Esophagus (tissue), 2 donors: ENCODE measurements around the gene SMAD9. TPM values are rescaled to one million over a fixed set of nuclear protein-coding genes. Genes with fewer than 3 reads are reported as not detected.
A peak's percentile ranks its signal among the peaks of the same experiment; 100 is the strongest.

Source experiments
- H3K27ac ChIP-seq, 2 donors: one replicate each; pipeline ENCODE4 v1.5.1; 2013; ENCODE audit warnings: low read depth in 2 of 2, mild to moderate bottlenecking in 2 of 2, inconsistent platforms in 1 of 2, low read length in 1 of 2, moderate library complexity in 1 of 2
- H3K27me3 ChIP-seq, 2 donors: one replicate each; pipeline ENCODE4 v1.6.1; 2013; ENCODE audit warnings: low read length in 2 of 2, control low read depth in 1 of 2, mild to moderate bottlenecking in 1 of 2; ENCODE audit not compliant: insufficient read depth in 2 of 2, control insufficient read depth in 1 of 2
- H3K36me3 ChIP-seq, 2 donors: one replicate each; pipeline ENCODE4 v1.6.1; 2013; ENCODE audit warnings: low read length in 1 of 2; ENCODE audit not compliant: control insufficient read depth in 2 of 2, insufficient read depth in 2 of 2
- H3K4me1 ChIP-seq, 2 donors: one replicate each; pipeline ENCODE4 v1.6.1; 2013; ENCODE audit warnings: low read length in 1 of 2; ENCODE audit not compliant: control insufficient read depth in 2 of 2, insufficient read depth in 2 of 2
- H3K4me3 ChIP-seq, 2 donors: one replicate each; pipeline ENCODE4 v1.5.1; 2013; ENCODE audit warnings: low read length in 2 of 2, mild to moderate bottlenecking in 2 of 2, low read depth in 1 of 2, moderate library complexity in 1 of 2
- H3K9me3 ChIP-seq, 2 donors: one replicate each; pipeline ENCODE4 v1.6.1; 2013; ENCODE audit warnings: mild to moderate bottlenecking in 2 of 2, low read depth in 1 of 2, low read length in 1 of 2, moderate library complexity in 1 of 2; ENCODE audit not compliant: control insufficient read depth in 2 of 2, insufficient read depth in 1 of 2
- WGBS, 2 donors: extraction: QIAGEN DNeasy Blood & Tissue Kit; methylation state at CpG; one replicate each; pipeline ENCODE4 v1.1.7; 2013; 5-methylcytosine and 5-hydroxymethylcytosine counted together
- polyA plus RNA-seq, 2 donors: library from polyadenylated mRNA; stranded (reverse); fragments of 200-250 nt; gene quantifications; one replicate each; pipeline ENCODE4 v1.2.3, GENCODE V29; 2013
- donor health status: healthy with polysubstance abuse.
- donor health status: Bipolar disorder and iron deficiency.

Gene SMAD9
- polyA plus RNA-seq, 2 donors, result 0.51 to 1.2 TPM

DNA sequence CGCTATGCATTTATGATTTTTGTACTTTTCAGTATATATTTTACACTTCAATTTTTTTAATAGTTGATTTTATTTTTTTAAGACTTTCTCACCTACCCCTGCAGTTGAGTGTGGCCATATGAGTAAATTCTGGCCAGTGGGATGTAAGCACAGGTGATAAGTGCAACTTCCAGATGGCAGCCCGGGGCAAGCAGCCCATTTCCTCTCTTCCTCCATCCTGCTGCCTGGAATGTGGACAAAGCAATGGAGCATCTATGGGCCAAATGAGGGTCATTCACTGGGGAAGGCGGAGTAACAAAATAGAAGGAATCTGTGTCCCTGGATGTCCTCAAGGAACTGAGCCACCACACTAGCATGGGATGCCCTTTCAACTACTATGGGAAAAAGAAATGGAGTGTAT is 88.7 kb downstream of the SMAD9 start:
- WGBS, 2 donors, result 95 to 96% methylated on average over 3 of the region's 3 CpGs
- Histone ChIP-seq H3K36me3 (peaks cover 0 to 7% of the 10 kb centered on the region in 2 donors), H3K27me3 (no peaks in the 10 kb centered on the region), H3K4me3 (no peak overlapping the region), H3K4me1 (no peaks in the 10 kb centered on the region), H3K27ac (no peak overlapping the region), H3K9me3 (no peaks in the 10 kb centered on the region)

GRCh38 chr13:36829753-36830152 is 90.3 kb downstream of the SMAD9 start:
- Histone ChIP-seq H3K36me3 (peaks cover 0 to 7% of the 10 kb centered on the region in 2 donors), H3K4me1 (no peaks in the 10 kb centered on the region), H3K27me3 (no peaks in the 10 kb centered on the region), H3K9me3 (no peaks in the 10 kb centered on the region), H3K4me3 (no peak overlapping the region), H3K27ac (no peak overlapping the region)
- 45 to 57% methylated on average over 1 of the region's 1 CpG for WGBS, 2 donors

DNA sequence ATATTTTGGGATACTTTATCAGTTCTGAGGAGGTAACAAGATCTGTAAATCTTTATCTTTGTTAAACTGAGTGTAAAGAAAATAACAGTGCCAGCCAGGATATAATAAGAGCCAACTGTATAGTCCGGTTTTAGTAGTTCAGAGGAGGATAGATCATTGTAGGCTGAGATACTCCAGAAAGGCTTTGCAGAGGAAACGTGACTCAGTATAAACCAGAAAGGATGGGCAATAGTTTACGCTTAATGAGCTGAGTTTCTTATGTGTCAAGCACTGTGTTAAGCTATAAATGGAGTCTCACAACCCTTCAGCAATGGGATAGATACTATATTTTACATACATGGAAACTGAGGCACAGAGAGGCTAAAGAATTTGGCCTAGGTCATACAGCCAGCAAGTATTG is 97.3 kb downstream of the SMAD9 start:
- WGBS, 2 donors, result 68 to 74% methylated on average over 3 of the region's 3 CpGs
- H3K9me3 ChIP-seq, result no peaks in the 10 kb centered on the region
- H3K27ac ChIP-seq, result no peak overlapping the region
- no peaks in the 10 kb centered on the region for H3K36me3 ChIP-seq
- no peak overlapping the region for H3K4me3 ChIP-seq
- peaks cover 0 to 3% of the 10 kb centered on the region in 2 donors for H3K4me1 ChIP-seq
- no peaks in the 10 kb centered on the region for H3K27me3 ChIP-seq

DNA sequence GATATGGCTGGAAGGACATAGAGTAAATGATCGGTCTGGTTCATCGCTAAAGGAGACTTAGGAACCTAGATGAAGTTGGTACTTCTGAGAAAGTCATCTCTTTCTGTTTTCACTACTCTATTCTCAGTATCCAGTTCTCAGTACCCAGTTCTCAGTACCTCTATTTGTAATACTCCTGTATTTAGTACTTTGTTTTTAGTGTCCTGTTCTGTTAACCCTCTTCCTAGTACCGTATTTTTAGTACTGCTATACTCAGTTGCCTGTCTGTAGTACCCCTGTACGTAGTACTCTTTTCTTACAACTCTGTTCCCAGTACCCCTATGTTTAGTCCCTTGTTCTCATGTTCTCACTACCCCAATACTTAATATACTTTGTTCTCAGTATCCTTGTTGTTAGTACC is 99.8 kb downstream of the SMAD9 start:
- peak overlapping the region in 1 of 2 donors; percentile 76 for H3K4me3 ChIP-seq
- H3K27ac ChIP-seq, result no peak overlapping the region

GRCh38 chr13:36819739-36820090 is 100.3 kb downstream of the SMAD9 start:
- 1% methylated on average over 20 of the region's 20 CpGs for WGBS, 2 donors
- Histone ChIP-seq H3K9me3 (no peaks in the 10 kb centered on the region), H3K36me3 (no peaks in the 10 kb centered on the region), H3K27ac (no peak overlapping the region), H3K27me3 (no peaks in the 10 kb centered on the region), H3K4me3 (peak overlapping the region; percentile 73 to 76), H3K4me1 (peaks cover 0 to 3% of the 10 kb centered on the region in 2 donors)

More for the DNA sequence above, 99.8 kb downstream of the SMAD9 start:
- no peaks in the 10 kb centered on the region for H3K36me3 ChIP-seq
- H3K4me1 ChIP-seq, result peaks cover 0 to 3% of the 10 kb centered on the region in 2 donors
- no peaks in the 10 kb centered on the region for H3K27me3 ChIP-seq
- 58% methylated on average over 4 of the region's 4 CpGs for WGBS, 2 donors
- no peaks in the 10 kb centered on the region for H3K9me3 ChIP-seq

DNA sequence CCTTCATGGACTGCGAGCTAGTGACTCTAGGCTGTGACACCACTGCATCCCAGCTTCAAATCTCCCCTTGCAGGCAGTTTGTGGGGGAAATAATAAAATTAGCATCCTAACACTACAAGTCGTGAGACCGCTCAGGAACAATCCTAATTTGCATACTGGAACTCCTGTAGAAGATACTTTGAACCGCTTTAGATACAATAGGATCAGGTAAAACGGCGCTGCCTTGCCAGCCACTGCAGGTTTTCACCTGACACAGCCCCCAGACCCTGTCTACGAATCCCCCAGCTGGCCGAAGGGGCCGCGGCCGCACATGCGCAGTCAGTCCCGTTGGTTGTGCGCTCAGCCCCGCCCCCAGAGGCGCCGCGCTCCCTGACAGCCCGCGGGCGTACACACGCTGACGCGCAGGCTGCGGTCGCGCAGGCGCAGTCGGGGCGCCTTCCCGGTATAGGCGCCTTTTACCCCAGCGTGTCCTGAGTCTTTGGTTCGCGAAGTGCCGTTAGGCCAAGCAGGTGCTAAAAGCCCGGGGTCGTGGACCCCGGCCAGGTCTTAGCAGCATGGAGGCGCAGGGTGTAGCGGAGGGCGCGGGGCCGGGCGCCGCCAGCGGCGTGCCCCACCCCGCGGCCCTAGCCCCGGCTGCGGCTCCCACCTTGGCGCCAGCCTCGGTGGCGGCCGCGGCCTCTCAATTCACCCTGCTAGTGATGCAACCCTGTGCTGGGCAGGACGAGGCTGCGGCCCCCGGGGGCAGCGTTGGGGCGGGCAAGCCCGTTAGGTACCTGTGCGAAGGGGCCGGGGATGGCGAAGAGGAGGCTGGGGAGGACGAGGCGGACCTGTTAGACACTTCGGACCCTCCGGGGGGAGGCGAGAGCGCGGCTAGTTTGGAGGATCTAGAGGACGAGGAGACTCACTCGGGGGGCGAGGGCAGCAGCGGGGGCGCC is 101.0 kb downstream of the SMAD9 start, which contains the start of gene RFXAP:
TSS of gene RFXAP (plus strand) at position 419 of the 935 bp plus-strand sequence. CDS start at position 555, 136 bp downstream.
- H3K36me3 ChIP-seq, result no peaks in the 10 kb centered on the region
- peak within 1 kb of the TSS; percentile 28 to 63 for H3K27ac ChIP-seq
- no peaks in the 10 kb centered on the region for H3K27me3 ChIP-seq
- H3K4me1 ChIP-seq, result peaks cover 0 to 5% of the 10 kb centered on the region in 2 donors
- H3K4me3 ChIP-seq, result peak within 1 kb of the TSS; percentile 73 to 76
- WGBS, 2 donors, result 0 to 1% methylated on average over 68 to 78 of the region's 78 CpGs
- H3K9me3 ChIP-seq, result no peaks in the 10 kb centered on the region

DNA sequence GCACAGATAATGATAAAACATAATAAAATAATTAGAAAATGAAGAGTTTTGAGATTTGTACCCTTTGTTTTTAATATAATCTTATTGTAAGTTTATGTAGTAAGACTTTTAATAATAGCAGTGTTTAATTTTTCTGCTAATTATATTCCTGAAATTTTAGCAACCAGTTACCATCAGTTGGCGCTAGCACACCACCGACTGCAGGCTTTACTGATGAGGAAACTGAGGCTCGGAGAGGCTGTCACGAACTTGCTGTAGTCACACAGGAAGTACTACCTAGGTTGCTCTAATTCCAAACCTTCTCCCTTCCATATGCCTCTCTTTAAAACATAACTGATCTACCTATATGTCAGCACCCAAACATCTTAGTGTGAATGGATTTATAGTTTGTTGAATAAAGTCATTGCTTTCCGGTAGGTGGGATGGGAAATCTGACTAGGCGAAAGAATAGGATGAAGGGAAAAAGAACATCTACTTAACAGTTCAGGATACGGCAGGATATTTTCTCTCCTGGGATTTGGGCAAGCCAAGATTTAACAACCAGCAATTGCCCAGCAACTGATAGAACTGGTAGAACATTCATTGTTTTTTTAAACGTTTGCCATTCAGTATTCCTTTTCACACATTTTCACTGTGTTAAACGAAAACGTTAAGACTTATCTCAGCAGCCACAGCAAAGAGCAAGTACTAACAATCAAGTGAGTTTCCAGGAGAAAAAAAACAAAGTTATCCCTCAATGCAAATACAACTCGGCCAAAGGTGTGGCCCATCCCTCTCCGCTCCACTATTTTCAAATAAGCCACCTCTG is 101.8 kb downstream of the SMAD9 start:
- no peaks in the 10 kb centered on the region for H3K9me3 ChIP-seq
- H3K27me3 ChIP-seq, result no peaks in the 10 kb centered on the region
- H3K4me3 ChIP-seq, result peak overlapping the region; percentile 73 to 76
- no peak overlapping the region for H3K27ac ChIP-seq
- 37 to 41% methylated on average over 12 of the region's 12 CpGs for WGBS, 2 donors
- H3K4me1 ChIP-seq, result peaks cover 0 to 5% of the 10 kb centered on the region in 2 donors
- no peaks in the 10 kb centered on the region for H3K36me3 ChIP-seq

DNA sequence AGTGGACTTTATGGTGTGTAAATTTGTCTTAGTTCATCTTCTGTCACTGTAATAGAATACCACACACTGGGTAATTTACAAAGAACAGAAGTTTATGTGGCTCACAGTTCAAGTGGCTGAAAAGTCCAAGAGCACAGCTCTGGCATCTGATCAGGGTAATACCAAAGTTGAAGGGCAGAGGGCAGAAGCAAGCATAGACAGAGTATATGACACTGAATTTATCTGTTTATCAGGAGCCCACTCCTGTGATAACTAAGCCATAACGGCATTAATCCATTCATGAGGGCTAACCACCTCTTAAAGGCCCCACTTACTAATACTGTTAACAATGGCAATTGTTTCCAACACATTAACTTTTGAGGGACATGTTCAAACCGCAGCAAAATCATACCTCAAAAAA is 105.0 kb downstream of the SMAD9 start:
- Histone ChIP-seq H3K36me3 (no peaks in the 10 kb centered on the region), H3K9me3 (no peaks in the 10 kb centered on the region), H3K27ac (no peak overlapping the region), H3K27me3 (no peaks in the 10 kb centered on the region), H3K4me3 (no peak overlapping the region), H3K4me1 (peaks cover 0 to 5% of the 10 kb centered on the region in 2 donors)
- WGBS, 2 donors, result 67 to 69% methylated on average over 2 of the region's 2 CpGs

- Histone ChIP-seq H3K27me3 (no peaks in the 10 kb centered on the region), H3K27ac (no peak overlapping the region), H3K9me3 (no peaks in the 10 kb centered on the region), H3K4me3 (no peak overlapping the region), H3K36me3 (no peaks in the 10 kb centered on the region), H3K4me1 (peaks cover 0 to 2% of the 10 kb centered on the region in 2 donors)
- WGBS, 2 donors, result 42 to 45% methylated on average over 9 of the region's 9 CpGs
These were observed 105.6 kb downstream of the SMAD9 start for GRCh38 chr13:36814465-36814864.
